GM12874 (cell line): ENCODE data around the gene CHST6.
A peak's percentile ranks its signal among the peaks of the same experiment; 100 is the strongest.

Experiments used
- CTCF ChIP-seq: IDR thresholded peaks from 2 replicates; pipeline ENCODE4 v1.5.1; 2011; ENCODE audit warnings: low read depth, mild to moderate bottlenecking, control low read depth, low read length, moderate library complexity; ENCODE audit not compliant: insufficient read depth

The CHST6 gene

GRCh38 chr16:75446416-75446815 lies 48.8 kb downstream of the CHST6 start:
- no peak for TF ChIP-seq CTCF

GRCh38 chr16:75445298-75445697 lies 49.9 kb downstream of the CHST6 start:
- TF ChIP-seq CTCF, result no peak

DNA sequence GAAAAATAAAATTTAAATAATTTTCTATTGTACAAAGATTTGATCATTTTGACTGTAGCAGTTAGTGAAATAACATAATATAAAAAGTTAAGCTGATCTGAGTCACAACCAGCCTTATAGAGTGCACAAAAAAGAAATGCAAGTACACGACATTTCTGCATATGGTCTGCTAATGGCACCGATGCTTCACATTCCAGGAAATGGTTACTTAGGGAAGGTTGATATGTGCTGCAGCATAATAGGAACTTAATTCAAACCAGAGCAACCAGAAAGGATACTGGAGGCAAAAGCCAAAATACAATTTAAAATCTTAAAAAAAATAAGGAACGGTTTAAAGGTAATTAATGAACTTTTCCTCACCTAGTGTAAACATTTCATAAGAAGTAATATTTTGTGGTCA lies 51.9 kb downstream of the CHST6 start:
- no peak for TF ChIP-seq CTCF

GRCh38 chr16:75433732-75434413 lies 61.4 kb downstream of the CHST6 start:
- no peak for TF ChIP-seq CTCF

- 0 out of 2 replicates have a peak, but pooled peaks have one; percentile 16 for TF ChIP-seq CTCF
These were observed 62.2 kb downstream of the CHST6 start, which contains the start of gene CFDP1 for GRCh38 chr16:75432828-75433731. TSS of gene CFDP1 (minus strand) at chr16:75433503. CDS start at chr16:75433352, 151 bp downstream.

- TF ChIP-seq CTCF, result no peak
These were observed 65.4 kb downstream of the CHST6 start for GRCh38 chr16:75429621-75430403.

- no peak for TF ChIP-seq CTCF
These were observed 71.5 kb downstream of the CHST6 start for GRCh38 chr16:75423723-75424104.
